HFFc6 (cell line): ENCODE data around the gene HNRNPA2B1. TPM values are rescaled to one million over a fixed set of nuclear protein-coding genes. Genes with fewer than 3 reads are reported as not detected.
A peak's percentile ranks its signal among the peaks of the same experiment; 100 is the strongest.
"Not testable (repeated sequence)": the region's sequence is repeated elsewhere in the genome, so short reads cannot be mapped to it uniquely, and the experiment has no call there.

Experiments used
- DNase-seq: peaks from one replicate; pipeline ENCODE4 v3.0.0-alpha.2; 2018
- H3K27ac Mint-ChIP-seq: 2 replicates; pipeline ENCODE4 v1.8.0; 2020; ENCODE audit warnings: mild to moderate bottlenecking, mixed read lengths
- H3K27me3 Mint-ChIP-seq: 2 replicates; pipeline ENCODE4 v1.8.0; 2021; ENCODE audit warnings: mild to moderate bottlenecking, moderate library complexity, mixed read lengths; ENCODE audit not compliant: insufficient read depth
- H3K36me3 Mint-ChIP-seq: 2 replicates; pipeline ENCODE4 v1.8.0; 2021; ENCODE audit warnings: low read depth, mixed read lengths
- H3K4me1 Mint-ChIP-seq: 2 replicates; pipeline ENCODE4 v1.8.0; 2020; ENCODE audit warnings: low read depth, mixed read lengths
- H3K4me3 Mint-ChIP-seq: 2 replicates; pipeline ENCODE4 v1.8.0; 2020; ENCODE audit warnings: mild to moderate bottlenecking, moderate library complexity, mixed read lengths
- H3K9me3 Mint-ChIP-seq: 2 replicates; pipeline ENCODE4 v1.8.0; 2020; ENCODE audit warnings: mild to moderate bottlenecking, mixed read lengths
- total RNA-seq, 6 experiments: library from RNA; stranded (reverse); fragmentation: NEBNext Ultra II Directional; extraction: Animal tissue kit (Norgen Biotek cat#: 25700); gene quantifications; 2 replicates in 1 of 6; 3 replicates in 5 of 6; pipeline ENCODE4 v1.2.3, GENCODE V29; 2021
- TF ChIP-seq, protein P1 (sequence below): fragments of 200-600 bp; sonication (generic); IDR thresholded peaks from 2 replicates; pipeline ENCODE4 v1.5.0; 2021; ENCODE audit warnings: antibody characterized with exemption, mild to moderate bottlenecking

The HNRNPA2B1 gene
- total RNA-seq, 6 experiments from 2014 or later = 403 to 643 (median 565) TPM

GRCh38 chr7:26153823-26154783, 46.4 kb downstream of the HNRNPA2B1 start:
- peak overlapping the region; percentile 25; the same call in 1 of the 2 replicates for H3K27ac Mint-ChIP-seq
- TF ChIP-seq, protein P1, sequence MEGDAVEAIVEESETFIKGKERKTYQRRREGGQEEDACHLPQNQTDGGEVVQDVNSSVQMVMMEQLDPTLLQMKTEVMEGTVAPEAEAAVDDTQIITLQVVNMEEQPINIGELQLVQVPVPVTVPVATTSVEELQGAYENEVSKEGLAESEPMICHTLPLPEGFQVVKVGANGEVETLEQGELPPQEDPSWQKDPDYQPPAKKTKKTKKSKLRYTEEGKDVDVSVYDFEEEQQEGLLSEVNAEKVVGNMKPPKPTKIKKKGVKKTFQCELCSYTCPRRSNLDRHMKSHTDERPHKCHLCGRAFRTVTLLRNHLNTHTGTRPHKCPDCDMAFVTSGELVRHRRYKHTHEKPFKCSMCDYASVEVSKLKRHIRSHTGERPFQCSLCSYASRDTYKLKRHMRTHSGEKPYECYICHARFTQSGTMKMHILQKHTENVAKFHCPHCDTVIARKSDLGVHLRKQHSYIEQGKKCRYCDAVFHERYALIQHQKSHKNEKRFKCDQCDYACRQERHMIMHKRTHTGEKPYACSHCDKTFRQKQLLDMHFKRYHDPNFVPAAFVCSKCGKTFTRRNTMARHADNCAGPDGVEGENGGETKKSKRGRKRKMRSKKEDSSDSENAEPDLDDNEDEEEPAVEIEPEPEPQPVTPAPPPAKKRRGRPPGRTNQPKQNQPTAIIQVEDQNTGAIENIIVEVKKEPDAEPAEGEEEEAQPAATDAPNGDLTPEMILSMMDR = no peak
- H3K36me3 Mint-ChIP-seq = no peaks in the 10 kb centered on the region; the same call in 1 of the 2 replicates
- peaks cover under 1% of the 10 kb centered on the region for H3K27me3 Mint-ChIP-seq
- no peak for DNase-seq
- H3K9me3 Mint-ChIP-seq = no peaks in the 10 kb centered on the region
- H3K4me1 Mint-ChIP-seq = peaks cover 70% of the 10 kb centered on the region
- H3K4me3 Mint-ChIP-seq = peak overlapping the region; percentile 62

- no peaks in the 10 kb centered on the region; the same call in 1 of the 2 replicates for H3K36me3 Mint-ChIP-seq
- TF ChIP-seq, protein P1 = no peak
- no peaks in the 10 kb centered on the region for H3K9me3 Mint-ChIP-seq
- H3K27me3 Mint-ChIP-seq = peaks cover 2% of the 10 kb centered on the region
- peak overlapping the region; percentile 25; the same call in 1 of the 2 replicates for H3K27ac Mint-ChIP-seq
- peak overlapping the region; percentile 62 for H3K4me3 Mint-ChIP-seq
- peaks cover 62% of the 10 kb centered on the region for H3K4me1 Mint-ChIP-seq
- no peak for DNase-seq
Observed at GRCh38 chr7:26153241-26153822, 47.2 kb downstream of the HNRNPA2B1 start.

GRCh38 chr7:26152782-26153240, 47.7 kb downstream of the HNRNPA2B1 start:
- H3K27ac Mint-ChIP-seq, H3K27me3 Mint-ChIP-seq, DNase-seq, H3K36me3 Mint-ChIP-seq, H3K9me3 Mint-ChIP-seq: not testable (repeated sequence)
- Mint-ChIP-seq H3K4me3 (peak overlapping the region; percentile 62), H3K4me1 (peaks cover 57% of the 10 kb centered on the region)

- TF ChIP-seq, protein P1 = peak; percentile 36; the same call in 1 of the 2 replicates
- Mint-ChIP-seq H3K27ac (no peak within 1 kb of the TSS), H3K9me3 (no peaks in the 10 kb centered on the region), H3K4me1 (peaks cover 51% of the 10 kb centered on the region), H3K36me3 (no peaks in the 10 kb centered on the region), H3K4me3 (peak within 1 kb of the TSS; percentile 84), H3K27me3 (peaks cover 2% of the 10 kb centered on the region)
- DNase-seq = peak; percentile 23
Observed at GRCh38 chr7:26151953-26152781, 48.4 kb downstream of the HNRNPA2B1 start, which contains the start of gene NFE2L3. NFE2L3 (plus strand) TSS chr7:26152198; CDS start chr7:26152499, 301 bp downstream.

- Mint-ChIP-seq H3K27me3 (peaks cover 2% of the 10 kb centered on the region), H3K9me3 (no peaks in the 10 kb centered on the region), H3K4me3 (peak overlapping the region; percentile 84), H3K27ac (no peak overlapping the region), H3K4me1 (peaks cover 45% of the 10 kb centered on the region), H3K36me3 (no peaks in the 10 kb centered on the region)
- TF ChIP-seq, protein P1 = no peak
- DNase-seq = no peak
Observed at GRCh38 chr7:26151650-26151952, 48.9 kb downstream of the HNRNPA2B1 start.
